ENCODE data around the gene AMFR. TPM values are rescaled to one million over a fixed set of nuclear protein-coding genes. Genes with fewer than 3 reads are reported as not detected.

AMFR gene
- total and polyA plus RNA-seq, 4 donors = 43.3 to 309 (median 98.4) TPM

- Histone ChIP-seq H3K4me3 (ENCODE audit: low read depth in 1 of 3, low read length in 3 of 3) (no peak overlapping the region), H3K27ac (ENCODE audit: low read depth in 1 of 2, low read length in 2 of 2) (no peak overlapping the region), H3K36me3 (ENCODE audit: control insufficient read depth in 4 of 4, insufficient read depth in 3 of 4, low read depth in 1 of 4, low read length in 3 of 4) (peaks cover 7 to 42% (median 37%) of the 10 kb centered on the region in 4 donors), H3K9ac (ENCODE audit: low read depth in 1 of 2, low read length in 2 of 2) (no peak overlapping the region), H3K27me3 (ENCODE audit: control insufficient read depth in 4 of 4, insufficient read depth in 4 of 4, low read length in 3 of 4) (no peaks in the 10 kb centered on the region), H3K4me1 (ENCODE audit: control insufficient read depth in 4 of 4, insufficient read depth in 4 of 4, low read length in 3 of 4) (no peaks in the 10 kb centered on the region), H3K9me3 (ENCODE audit: control insufficient read depth in 4 of 4, low read length in 3 of 4) (no peaks in the 10 kb centered on the region)
- TF ChIP-seq JUND (IDR thresholded peaks at IDR 0.05) (no peak), HNF4G (IDR thresholded peaks at IDR 0.05) (no peak), TAF1 (conservative IDR thresholded peaks at IDR 0.05) (no peak), EGR1 (IDR thresholded peaks at IDR 0.05; ENCODE audit: low read depth in 2 of 2) (no peak), RXRA (IDR thresholded peaks at IDR 0.05) (no peak), FOXA1 (IDR thresholded peaks at IDR 0.05) (no peak), RAD21 (IDR thresholded peaks at IDR 0.05) (no peak), HNF4A (conservative IDR thresholded peaks at IDR 0.05) (no peak), CTCF (IDR thresholded peaks at IDR 0.05; ENCODE audit: low read depth, low read length, missing input control) (no peak), MAX (IDR thresholded peaks at IDR 0.05) (no peak), NR2F2 (IDR thresholded peaks at IDR 0.05) (no peak), YY1 (IDR thresholded peaks at IDR 0.05) (no peak), SP1 (IDR thresholded peaks at IDR 0.05) (no peak), ZBTB33 (IDR thresholded peaks at IDR 0.05) (no peak), ATF3 (IDR thresholded peaks at IDR 0.05) (no peak), REST (IDR thresholded peaks at IDR 0.05) (no peak)
- no peak for DNase-seq (ENCODE audit: low spot score)
- 88% methylated on average over 5 of the region's 5 CpGs for WGBS
Measured at GRCh38 chr16:56400458-56400857, 24.9 kb downstream of the AMFR start.

- Histone ChIP-seq H3K27me3 (ENCODE audit: control insufficient read depth in 4 of 4, insufficient read depth in 4 of 4, low read length in 3 of 4) (no peaks in the 10 kb centered on the region), H3K4me1 (ENCODE audit: control insufficient read depth in 4 of 4, insufficient read depth in 4 of 4, low read length in 3 of 4) (no peaks in the 10 kb centered on the region), H3K9me3 (ENCODE audit: control insufficient read depth in 4 of 4, low read length in 3 of 4) (no peaks in the 10 kb centered on the region), H3K4me3 (ENCODE audit: low read depth in 1 of 3, low read length in 3 of 3) (no peak overlapping the region), H3K27ac (ENCODE audit: low read depth in 1 of 2, low read length in 2 of 2) (no peak overlapping the region), H3K9ac (ENCODE audit: low read depth in 1 of 2, low read length in 2 of 2) (no peak overlapping the region), H3K36me3 (ENCODE audit: control insufficient read depth in 4 of 4, insufficient read depth in 3 of 4, low read depth in 1 of 4, low read length in 3 of 4) (peaks cover 7 to 34% (median 31%) of the 10 kb centered on the region in 4 donors)
- no peak for DNase-seq (ENCODE audit: low spot score)
- 60% methylated on average over 2 of the region's 2 CpGs for WGBS
- TF ChIP-seq GABPA (IDR thresholded peaks at IDR 0.05 in 1 of 2, conservative IDR thresholded peaks at IDR 0.05 in 1 of 2) (no peak), ATF3 (IDR thresholded peaks at IDR 0.05) (no peak), YY1 (IDR thresholded peaks at IDR 0.05) (no peak), EGR1 (IDR thresholded peaks at IDR 0.05; ENCODE audit: low read depth in 2 of 2) (no peak), ZBTB33 (IDR thresholded peaks at IDR 0.05) (no peak), MAX (IDR thresholded peaks at IDR 0.05) (no peak), RXRA (IDR thresholded peaks at IDR 0.05) (no peak), SP1 (IDR thresholded peaks at IDR 0.05) (no peak), FOXA1 (IDR thresholded peaks at IDR 0.05) (no peak), CTCF (IDR thresholded peaks at IDR 0.05; ENCODE audit: low read depth, low read length, missing input control) (no peak), NR2F2 (IDR thresholded peaks at IDR 0.05) (no peak)
Measured at GRCh38 chr16:56399486-56399885, 25.9 kb downstream of the AMFR start.

Measured in liver (tissue), 9 donors.